GM23338 (cell line): Measurements from ENCODE around the gene DHRS2. TPM values are rescaled to one million over a fixed set of nuclear protein-coding genes. Genes with fewer than 3 reads are reported as not detected.

Experiments
- ATAC-seq: fragments of 200-7000 bp; cut with Tn5 transposase; 3 replicates; pipeline ENCODE4 v1.9.1; 2020
- DNase-seq: peaks from one replicate; pipeline ENCODE4 v3.0.0-alpha.2; 2015; ENCODE audit warnings: low spot score
- H2AFZ ChIP-seq: fragments of 200-600 bp; sonication (generic); 2 replicates; pipeline ENCODE4 v1.8.0; 2016; ENCODE audit warnings: antibody characterized with exemption, mild to moderate bottlenecking, moderate library complexity
- H3F3A ChIP-seq: fragments of 200-600 bp; sonication (generic); replicated peaks from 2 replicates; pipeline ENCODE4 v1.8.0; 2017; ENCODE audit warnings: antibody characterized with exemption, mixed run types, low read depth
- H3K27ac ChIP-seq: fragments of 200-600 bp; sonication (generic); 2 replicates; pipeline ENCODE4 v1.6.1; 2016; ENCODE audit warnings: low read depth
- H3K27me3 ChIP-seq: fragments of 200-600 bp; sonication (generic); 2 replicates; pipeline ENCODE4 v1.8.0; 2016; ENCODE audit warnings: mild to moderate bottlenecking, mixed run types, moderate library complexity; ENCODE audit not compliant: insufficient read depth
- H3K36me3 ChIP-seq: fragments of 200-600 bp; sonication (generic); 2 replicates; pipeline ENCODE4 v1.8.0; 2016; ENCODE audit warnings: mild to moderate bottlenecking; ENCODE audit not compliant: insufficient read depth
- H3K4me1 ChIP-seq: fragments of 200-600 bp; sonication (generic); 2 replicates; pipeline ENCODE4 v1.8.0; 2016; ENCODE audit warnings: mild to moderate bottlenecking, moderate library complexity; ENCODE audit not compliant: insufficient read depth
- H3K4me2 ChIP-seq: fragments of 200-600 bp; sonication (generic); 2 replicates; pipeline ENCODE4 v1.7.1; 2017; ENCODE audit warnings: mixed run types
- H3K4me3 ChIP-seq: fragments of 200-600 bp; sonication (generic); 2 replicates; pipeline ENCODE4 v1.6.1; 2016; ENCODE audit warnings: mixed run types
- H3K79me2 ChIP-seq: fragments of 200-600 bp; sonication (generic); replicated peaks from 2 replicates; pipeline ENCODE4 v1.8.0; 2017; ENCODE audit warnings: mild to moderate bottlenecking; ENCODE audit not compliant: insufficient read depth
- H3K9me2 ChIP-seq: fragments of 200-600 bp; sonication (generic); 2 replicates; pipeline ENCODE4 v1.8.0; 2017; ENCODE audit not compliant: insufficient read depth
- H4K20me1 ChIP-seq: fragments of 200-600 bp; sonication (generic); replicated peaks from 2 replicates; pipeline ENCODE4 v1.8.0; 2017; ENCODE audit warnings: mild to moderate bottlenecking; ENCODE audit not compliant: insufficient read depth
- H3K27ac Mint-ChIP-seq: 2 replicates; pipeline ENCODE4 v1.8.0; 2020; ENCODE audit warnings: inconsistent platforms, mild to moderate bottlenecking, moderate library complexity, mixed read lengths
- H3K27me3 Mint-ChIP-seq: 3 replicates; pipeline ENCODE4 v1.8.0; 2022; ENCODE audit warnings: low read depth, mild to moderate bottlenecking, moderate library complexity, mixed read lengths, inconsistent platforms; ENCODE audit not compliant: insufficient read depth, poor library complexity
- H3K36me3 Mint-ChIP-seq: 3 replicates; pipeline ENCODE4 v1.8.0; 2021; ENCODE audit warnings: low read depth, mild to moderate bottlenecking, inconsistent platforms, moderate library complexity, mixed read lengths
- H3K4me1 Mint-ChIP-seq: 3 replicates; pipeline ENCODE4 v1.8.0; 2020; ENCODE audit warnings: mild to moderate bottlenecking, inconsistent platforms, mixed read lengths
- H3K4me3 Mint-ChIP-seq: 3 replicates; pipeline ENCODE4 v1.8.0; 2021; ENCODE audit warnings: moderate library complexity, mild to moderate bottlenecking, inconsistent platforms, mixed read lengths
- H3K9me3 Mint-ChIP-seq: 3 replicates; pipeline ENCODE4 v1.8.0; 2020; ENCODE audit warnings: moderate library complexity, mild to moderate bottlenecking, inconsistent platforms, mixed read lengths
- CREB1 ChIP-seq: fragments of 250-450 bp; sonication (Bioruptor Pico); IDR thresholded peaks from 2 replicates; pipeline ENCODE4 v1.5.0; 2020; ENCODE audit warnings: low read depth, mild to moderate bottlenecking, moderate library complexity
- EZH2 ChIP-seq: fragments of 200-600 bp; sonication (generic); IDR thresholded peaks from one replicate; pipeline ENCODE4 v1.8.0; 2017; ENCODE audit warnings: antibody characterized with exemption, mild to moderate bottlenecking, low read depth; ENCODE audit not compliant: unreplicated experiment
- EZH2phosphoT487 ChIP-seq: fragments of 200-600 bp; sonication (generic); IDR thresholded peaks from one replicate; pipeline ENCODE4 v1.8.1; 2018; ENCODE audit warnings: antibody characterized with exemption; ENCODE audit not compliant: unreplicated experiment
- JUNB ChIP-seq: IDR thresholded peaks from one replicate; pipeline ENCODE4 v1.6.1; 2016; ENCODE audit warnings: antibody characterized with exemption; ENCODE audit not compliant: unreplicated experiment
- NANOG ChIP-seq: IDR thresholded peaks from 2 replicates; pipeline ENCODE4 v1.6.1; 2016; ENCODE audit warnings: antibody characterized with exemption, borderline replicate concordance
- POLR2AphosphoS5 ChIP-seq: IDR thresholded peaks from 2 replicates; pipeline ENCODE4 v1.6.1; 2016; ENCODE audit warnings: antibody characterized with exemption, low read depth
- STAT1 ChIP-seq: IDR thresholded peaks from one replicate; pipeline ENCODE4 v1.6.1; 2016; ENCODE audit warnings: antibody characterized with exemption; ENCODE audit not compliant: unreplicated experiment
- ZNF114 ChIP-seq: fragments of 250-450 bp; sonication (Bioruptor Pico); IDR thresholded peaks from 2 replicates; pipeline ENCODE4 v1.5.0; 2020; ENCODE audit warnings: mild to moderate bottlenecking, moderate library complexity
- ZNF331 ChIP-seq: fragments of 250-450 bp; sonication (Bioruptor Pico); IDR thresholded peaks from 2 replicates; pipeline ENCODE4 v1.5.0; 2020; ENCODE audit warnings: low read depth, mild to moderate bottlenecking, moderate library complexity
- polyA plus RNA-seq: library from polyadenylated mRNA; unstranded; fragments of >200 nt; fragmentation: Nextera tagmentation; extraction: Ambion mirVana; gene quantifications from 2 replicates; pipeline ENCODE4 v1.2.1, GENCODE V29; 2016
- total RNA-seq: library from RNA; depleted of rRNA; stranded (reverse); fragments of >200 nt; shearing (Covaris generic); gene quantifications from 2 replicates; pipeline ENCODE4 v1.2.3, GENCODE V29; 2014
- TF ChIP-seq, protein P1 (sequence below): IDR thresholded peaks from one replicate; pipeline ENCODE4 v1.6.1; 2018; ENCODE audit warnings: antibody characterized with exemption; ENCODE audit not compliant: unreplicated experiment
- TF ChIP-seq, protein P2 (sequence below), 2 experiments: fragments of 200-600 bp in 1 of 2; sonication (generic) in 1 of 2; conservative IDR thresholded peaks; 2 replicates each; pipeline versions ENCODE4 v1.5.1 to v1.6.1; 2016 to 2017; ENCODE audit warnings: antibody characterized with exemption in 2 of 2, low read depth in 2 of 2, mild to moderate bottlenecking in 2 of 2, moderate library complexity in 1 of 2
- TF ChIP-seq, protein P3 (sequence below): IDR thresholded peaks from 2 replicates; pipeline ENCODE4 v1.6.1; 2016; ENCODE audit warnings: antibody characterized with exemption

Gene DHRS2
- total and polyA plus RNA-seq, 2 experiments from 2014 or later: 0.42 to 0.48 TPM

DNA sequence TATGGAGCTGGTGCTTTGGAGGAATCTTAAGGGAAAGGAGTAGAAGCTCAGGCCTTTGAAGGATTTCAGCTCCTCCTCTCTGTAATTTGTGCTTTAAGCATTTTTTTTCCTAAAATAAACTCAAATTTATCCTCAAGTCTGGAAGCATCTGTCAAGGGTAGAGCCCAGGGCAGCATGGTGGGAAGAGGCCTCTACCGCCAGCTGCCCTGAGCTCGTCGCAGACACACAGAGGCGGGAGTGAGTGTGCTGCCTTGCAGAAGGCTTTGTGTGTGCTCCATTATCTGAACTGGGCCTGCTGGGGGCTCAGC is 9.3 kb downstream of the DHRS2 start:
- no peaks in the 10 kb centered on the region for H3K36me3 ChIP-seq
- H3K4me3 Mint-ChIP-seq: no peak overlapping the region
- H3K4me1 Mint-ChIP-seq: no peaks in the 10 kb centered on the region
- no peaks in the 10 kb centered on the region for H3F3A ChIP-seq
- no peak overlapping the region for H3K4me3 ChIP-seq
- peaks cover 10% of the 10 kb centered on the region; the same call in 1 of the 2 replicates for H3K9me2 ChIP-seq
- H3K4me2 ChIP-seq: no peak overlapping the region
- no peaks in the 10 kb centered on the region for H3K27me3 ChIP-seq
- ATAC-seq: no peak
- H3K36me3 Mint-ChIP-seq: no peaks in the 10 kb centered on the region
- H4K20me1 ChIP-seq: no peaks in the 10 kb centered on the region
- H3K27me3 Mint-ChIP-seq: peaks cover 9% of the 10 kb centered on the region
- TF ChIP-seq CREB1 (CRISPR knock-in tag): no peak
- TF ChIP-seq JUNB: no peak
- TF ChIP-seq ZNF331 (CRISPR knock-in tag): no peak
- TF ChIP-seq, protein P1, sequence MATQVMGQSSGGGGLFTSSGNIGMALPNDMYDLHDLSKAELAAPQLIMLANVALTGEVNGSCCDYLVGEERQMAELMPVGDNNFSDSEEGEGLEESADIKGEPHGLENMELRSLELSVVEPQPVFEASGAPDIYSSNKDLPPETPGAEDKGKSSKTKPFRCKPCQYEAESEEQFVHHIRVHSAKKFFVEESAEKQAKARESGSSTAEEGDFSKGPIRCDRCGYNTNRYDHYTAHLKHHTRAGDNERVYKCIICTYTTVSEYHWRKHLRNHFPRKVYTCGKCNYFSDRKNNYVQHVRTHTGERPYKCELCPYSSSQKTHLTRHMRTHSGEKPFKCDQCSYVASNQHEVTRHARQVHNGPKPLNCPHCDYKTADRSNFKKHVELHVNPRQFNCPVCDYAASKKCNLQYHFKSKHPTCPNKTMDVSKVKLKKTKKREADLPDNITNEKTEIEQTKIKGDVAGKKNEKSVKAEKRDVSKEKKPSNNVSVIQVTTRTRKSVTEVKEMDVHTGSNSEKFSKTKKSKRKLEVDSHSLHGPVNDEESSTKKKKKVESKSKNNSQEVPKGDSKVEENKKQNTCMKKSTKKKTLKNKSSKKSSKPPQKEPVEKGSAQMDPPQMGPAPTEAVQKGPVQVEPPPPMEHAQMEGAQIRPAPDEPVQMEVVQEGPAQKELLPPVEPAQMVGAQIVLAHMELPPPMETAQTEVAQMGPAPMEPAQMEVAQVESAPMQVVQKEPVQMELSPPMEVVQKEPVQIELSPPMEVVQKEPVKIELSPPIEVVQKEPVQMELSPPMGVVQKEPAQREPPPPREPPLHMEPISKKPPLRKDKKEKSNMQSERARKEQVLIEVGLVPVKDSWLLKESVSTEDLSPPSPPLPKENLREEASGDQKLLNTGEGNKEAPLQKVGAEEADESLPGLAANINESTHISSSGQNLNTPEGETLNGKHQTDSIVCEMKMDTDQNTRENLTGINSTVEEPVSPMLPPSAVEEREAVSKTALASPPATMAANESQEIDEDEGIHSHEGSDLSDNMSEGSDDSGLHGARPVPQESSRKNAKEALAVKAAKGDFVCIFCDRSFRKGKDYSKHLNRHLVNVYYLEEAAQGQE: no peak
- TF ChIP-seq EZH2: no peak
- TF ChIP-seq NANOG: no peak
- no peak for TF ChIP-seq POLR2AphosphoS5
- no peak overlapping the region for H3K27ac ChIP-seq
- no peaks in the 10 kb centered on the region for H3K79me2 ChIP-seq
- no peak overlapping the region for H2AFZ ChIP-seq
- no peak for DNase-seq
- peaks cover 3% of the 10 kb centered on the region; the same call in 2 of the 3 replicates for H3K9me3 Mint-ChIP-seq
- H3K4me1 ChIP-seq: peaks cover 8% of the 10 kb centered on the region
- H3K27ac Mint-ChIP-seq: no peak overlapping the region

DNA sequence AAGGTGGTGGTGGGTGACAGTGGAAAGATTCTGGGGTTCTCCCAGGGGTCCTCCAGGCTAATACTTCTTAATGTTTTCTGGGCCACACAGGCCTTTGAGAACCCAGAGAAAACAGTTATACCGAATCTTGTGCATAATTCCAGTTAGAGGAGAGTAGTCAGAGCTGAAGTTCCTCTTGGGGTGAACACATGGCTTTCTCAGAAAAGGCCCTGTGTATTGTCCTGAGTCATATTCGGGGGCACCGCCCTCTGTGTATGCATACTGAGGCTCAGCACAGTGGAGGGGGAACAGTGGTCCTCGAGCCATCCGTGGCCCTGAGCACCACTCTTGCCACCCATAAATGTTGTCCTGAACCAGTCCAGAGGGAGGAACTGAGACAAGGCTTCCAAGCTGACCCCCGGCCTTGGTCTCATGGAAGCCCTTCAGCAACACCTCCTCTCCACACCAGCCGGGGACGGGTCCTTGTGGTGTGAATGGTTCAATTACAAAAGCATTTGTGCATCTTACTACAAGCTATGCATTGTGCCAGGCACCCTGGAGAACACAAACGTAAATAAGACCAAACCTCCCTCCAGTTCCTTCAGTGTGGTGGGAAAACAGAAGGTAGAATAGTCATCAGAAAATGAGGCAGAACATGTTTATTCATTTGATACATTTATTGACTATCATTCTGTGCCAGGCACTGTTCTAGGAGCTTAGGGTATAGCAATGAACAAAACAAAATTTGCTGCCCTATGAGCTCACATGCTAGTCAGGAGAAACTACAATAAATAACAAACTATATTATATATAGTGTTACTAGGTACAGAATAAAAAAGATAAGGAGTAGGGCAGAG is 9.9 kb downstream of the DHRS2 start:
- Mint-ChIP-seq H3K36me3 (no peaks in the 10 kb centered on the region), H3K4me3 (no peak overlapping the region), H3K27me3 (peaks cover 11% of the 10 kb centered on the region), H3K9me3 (peaks cover 3% of the 10 kb centered on the region; the same call in 2 of the 3 replicates), H3K27ac (no peak overlapping the region), H3K4me1 (no peaks in the 10 kb centered on the region)
- ATAC-seq: no peak
- DNase-seq: no peak
- H3K4me2 ChIP-seq: no peak overlapping the region
- H2AFZ ChIP-seq: no peak overlapping the region
- H3K36me3 ChIP-seq: no peaks in the 10 kb centered on the region
- H3K27me3 ChIP-seq: no peaks in the 10 kb centered on the region
- peaks cover 10% of the 10 kb centered on the region; the same call in 1 of the 2 replicates for H3K9me2 ChIP-seq
- H4K20me1 ChIP-seq: no peaks in the 10 kb centered on the region
- H3K4me3 ChIP-seq: no peak overlapping the region
- peaks cover 2% of the 10 kb centered on the region for H3K4me1 ChIP-seq
- H3K79me2 ChIP-seq: no peaks in the 10 kb centered on the region
- H3F3A ChIP-seq: no peaks in the 10 kb centered on the region
- H3K27ac ChIP-seq: no peak overlapping the region
- no peak for TF ChIP-seq EZH2phosphoT487
- no peak for TF ChIP-seq NANOG
- TF ChIP-seq STAT1: no peak
- no peak for TF ChIP-seq CREB1 (CRISPR knock-in tag)
- TF ChIP-seq, protein P2, sequence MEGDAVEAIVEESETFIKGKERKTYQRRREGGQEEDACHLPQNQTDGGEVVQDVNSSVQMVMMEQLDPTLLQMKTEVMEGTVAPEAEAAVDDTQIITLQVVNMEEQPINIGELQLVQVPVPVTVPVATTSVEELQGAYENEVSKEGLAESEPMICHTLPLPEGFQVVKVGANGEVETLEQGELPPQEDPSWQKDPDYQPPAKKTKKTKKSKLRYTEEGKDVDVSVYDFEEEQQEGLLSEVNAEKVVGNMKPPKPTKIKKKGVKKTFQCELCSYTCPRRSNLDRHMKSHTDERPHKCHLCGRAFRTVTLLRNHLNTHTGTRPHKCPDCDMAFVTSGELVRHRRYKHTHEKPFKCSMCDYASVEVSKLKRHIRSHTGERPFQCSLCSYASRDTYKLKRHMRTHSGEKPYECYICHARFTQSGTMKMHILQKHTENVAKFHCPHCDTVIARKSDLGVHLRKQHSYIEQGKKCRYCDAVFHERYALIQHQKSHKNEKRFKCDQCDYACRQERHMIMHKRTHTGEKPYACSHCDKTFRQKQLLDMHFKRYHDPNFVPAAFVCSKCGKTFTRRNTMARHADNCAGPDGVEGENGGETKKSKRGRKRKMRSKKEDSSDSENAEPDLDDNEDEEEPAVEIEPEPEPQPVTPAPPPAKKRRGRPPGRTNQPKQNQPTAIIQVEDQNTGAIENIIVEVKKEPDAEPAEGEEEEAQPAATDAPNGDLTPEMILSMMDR (conservative IDR thresholded peaks at IDR 0.05; ENCODE audit: low read depth in 2 of 2): no peak
- TF ChIP-seq, protein P1: no peak
- TF ChIP-seq, protein P3, sequence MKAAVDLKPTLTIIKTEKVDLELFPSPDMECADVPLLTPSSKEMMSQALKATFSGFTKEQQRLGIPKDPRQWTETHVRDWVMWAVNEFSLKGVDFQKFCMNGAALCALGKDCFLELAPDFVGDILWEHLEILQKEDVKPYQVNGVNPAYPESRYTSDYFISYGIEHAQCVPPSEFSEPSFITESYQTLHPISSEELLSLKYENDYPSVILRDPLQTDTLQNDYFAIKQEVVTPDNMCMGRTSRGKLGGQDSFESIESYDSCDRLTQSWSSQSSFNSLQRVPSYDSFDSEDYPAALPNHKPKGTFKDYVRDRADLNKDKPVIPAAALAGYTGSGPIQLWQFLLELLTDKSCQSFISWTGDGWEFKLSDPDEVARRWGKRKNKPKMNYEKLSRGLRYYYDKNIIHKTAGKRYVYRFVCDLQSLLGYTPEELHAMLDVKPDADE: no peak
- TF ChIP-seq ZNF331 (CRISPR knock-in tag): no peak
- no peak for TF ChIP-seq JUNB
- TF ChIP-seq POLR2AphosphoS5: no peak
- no peak for TF ChIP-seq ZNF114
